Measurements from ENCODE around the gene ZSWIM4. TPM values are rescaled to one million over a fixed set of nuclear protein-coding genes. Genes with fewer than 3 reads are reported as not detected.

Gene ZSWIM4
- total and polyA plus RNA-seq, 10 of the 15 experiments (the other 5 are each of a cell fraction or from before 2014, with no cell fraction given), result 0.73 to 11.1 (median 1.8) TPM; not detected in 2

DNA sequence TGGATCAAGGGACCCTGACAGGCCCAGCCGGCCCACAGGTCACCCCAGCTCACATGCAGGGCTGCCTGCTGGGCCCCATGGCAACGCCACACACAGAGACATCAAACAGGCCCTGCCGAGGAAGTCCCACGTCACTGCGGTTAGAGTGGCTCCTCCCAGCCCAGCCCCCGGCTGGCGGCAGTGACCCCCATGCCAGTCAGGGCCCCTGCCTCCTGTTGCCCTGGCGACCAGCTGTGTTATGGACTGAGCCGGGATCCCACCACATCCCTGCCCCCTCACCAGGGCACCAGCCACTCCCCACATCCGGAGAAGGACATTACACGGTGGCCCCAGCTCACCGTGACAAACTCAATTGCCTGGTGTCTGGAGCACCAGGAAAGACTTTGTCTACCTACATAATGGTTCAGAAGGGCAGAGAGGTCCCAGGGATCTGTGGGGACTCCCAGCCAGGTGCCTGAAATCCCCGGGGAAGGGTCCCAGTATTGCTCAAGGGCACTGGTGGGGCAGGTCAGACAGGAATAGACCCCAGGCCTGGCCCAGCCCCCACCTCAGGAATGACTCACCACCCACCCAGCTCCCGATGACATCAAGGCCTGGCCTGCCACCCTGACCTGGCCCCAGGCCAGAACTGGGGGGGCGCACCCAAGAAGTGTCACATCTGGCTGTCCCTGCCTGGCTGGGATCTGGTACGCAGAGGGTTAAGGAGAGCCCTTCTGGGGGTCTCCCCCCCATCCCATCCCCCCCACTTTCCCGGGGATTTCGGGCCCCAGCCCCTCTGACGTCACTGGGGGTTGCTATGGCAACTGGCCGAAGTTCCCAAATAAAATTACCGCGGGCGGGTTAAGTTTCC, 51.5 kb downstream of the ZSWIM4 start (continued):
- TF ChIP-seq BRCA1 (IDR thresholded peaks at IDR 0.05; ENCODE audit: low read depth, low read length) (no peak; the same call in 1 of the 2 replicates), MEF2B (IDR thresholded peaks at IDR 0.05; ENCODE audit: partially characterized antibody, poor library complexity, severe bottlenecking) (peak; percentile 76), NR2F1 (conservative IDR thresholded peaks at IDR 0.05) (peak; percentile 97), ZNF24 (IDR thresholded peaks at IDR 0.05) (no peak), KAT2A (conservative IDR thresholded peaks at IDR 0.05; ENCODE audit: control insufficient read depth, low read depth, low read length) (no peak), NFIC (IDR thresholded peaks at IDR 0.05; ENCODE audit: low read depth, low read length) (peak; percentile 58; the same call in 1 of the 2 replicates), CHD2 (IDR thresholded peaks at IDR 0.05; ENCODE audit: borderline replicate concordance, low read depth, low read length) (peak; percentile 72), ZNF207 (IDR thresholded peaks at IDR 0.05; ENCODE audit: borderline replicate concordance) (peak; percentile 81), EP300 (IDR thresholded peaks at IDR 0.05; ENCODE audit: borderline replicate concordance in 1 of 2, control insufficient read depth in 1 of 2, low read depth in 2 of 2, low read length in 2 of 2) (peak; percentile 86 to 94), EZH2 (IDR thresholded peaks at IDR 0.05; ENCODE audit: borderline replicate concordance, control insufficient read depth, low read depth, low read length) (no peak), NR2C1 (IDR thresholded peaks at IDR 0.05) (peak; percentile 46; the same call in 1 of the 2 replicates), SMAD1 (IDR thresholded peaks at IDR 0.05; ENCODE audit: low read depth, partially characterized antibody) (peak; percentile 95), TBL1XR1 (IDR thresholded peaks at IDR 0.05; ENCODE audit: low read depth, low read length) (0 out of 2 replicates have a peak, but pooled peaks have one; percentile 18), BCL11A (IDR thresholded peaks at IDR 0.05; ENCODE audit: low read depth, low read length) (peak; percentile 40)
- TF ChIP-seq, protein P1, sequence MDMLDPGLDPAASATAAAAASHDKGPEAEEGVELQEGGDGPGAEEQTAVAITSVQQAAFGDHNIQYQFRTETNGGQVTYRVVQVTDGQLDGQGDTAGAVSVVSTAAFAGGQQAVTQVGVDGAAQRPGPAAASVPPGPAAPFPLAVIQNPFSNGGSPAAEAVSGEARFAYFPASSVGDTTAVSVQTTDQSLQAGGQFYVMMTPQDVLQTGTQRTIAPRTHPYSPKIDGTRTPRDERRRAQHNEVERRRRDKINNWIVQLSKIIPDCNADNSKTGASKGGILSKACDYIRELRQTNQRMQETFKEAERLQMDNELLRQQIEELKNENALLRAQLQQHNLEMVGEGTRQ (IDR thresholded peaks at IDR 0.05; ENCODE audit: borderline replicate concordance, low read depth, low read length), result no peak
- TF ChIP-seq, protein P2, sequence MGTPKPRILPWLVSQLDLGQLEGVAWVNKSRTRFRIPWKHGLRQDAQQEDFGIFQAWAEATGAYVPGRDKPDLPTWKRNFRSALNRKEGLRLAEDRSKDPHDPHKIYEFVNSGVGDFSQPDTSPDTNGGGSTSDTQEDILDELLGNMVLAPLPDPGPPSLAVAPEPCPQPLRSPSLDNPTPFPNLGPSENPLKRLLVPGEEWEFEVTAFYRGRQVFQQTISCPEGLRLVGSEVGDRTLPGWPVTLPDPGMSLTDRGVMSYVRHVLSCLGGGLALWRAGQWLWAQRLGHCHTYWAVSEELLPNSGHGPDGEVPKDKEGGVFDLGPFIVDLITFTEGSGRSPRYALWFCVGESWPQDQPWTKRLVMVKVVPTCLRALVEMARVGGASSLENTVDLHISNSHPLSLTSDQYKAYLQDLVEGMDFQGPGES (IDR thresholded peaks at IDR 0.05), result peak; percentile 22; the same call in 1 of the 2 replicates
- TF ChIP-seq, protein P3, sequence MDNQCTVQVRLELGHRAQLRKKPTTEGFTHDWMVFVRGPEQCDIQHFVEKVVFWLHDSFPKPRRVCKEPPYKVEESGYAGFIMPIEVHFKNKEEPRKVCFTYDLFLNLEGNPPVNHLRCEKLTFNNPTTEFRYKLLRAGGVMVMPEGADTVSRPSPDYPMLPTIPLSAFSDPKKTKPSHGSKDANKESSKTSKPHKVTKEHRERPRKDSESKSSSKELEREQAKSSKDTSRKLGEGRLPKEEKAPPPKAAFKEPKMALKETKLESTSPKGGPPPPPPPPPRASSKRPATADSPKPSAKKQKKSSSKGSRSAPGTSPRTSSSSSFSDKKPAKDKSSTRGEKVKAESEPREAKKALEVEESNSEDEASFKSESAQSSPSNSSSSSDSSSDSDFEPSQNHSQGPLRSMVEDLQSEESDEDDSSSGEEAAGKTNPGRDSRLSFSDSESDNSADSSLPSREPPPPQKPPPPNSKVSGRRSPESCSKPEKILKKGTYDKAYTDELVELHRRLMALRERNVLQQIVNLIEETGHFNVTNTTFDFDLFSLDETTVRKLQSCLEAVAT (IDR thresholded peaks at IDR 0.05), result 0 out of 2 replicates have a peak, but pooled peaks have one; percentile 85
- TF ChIP-seq, protein P4, sequence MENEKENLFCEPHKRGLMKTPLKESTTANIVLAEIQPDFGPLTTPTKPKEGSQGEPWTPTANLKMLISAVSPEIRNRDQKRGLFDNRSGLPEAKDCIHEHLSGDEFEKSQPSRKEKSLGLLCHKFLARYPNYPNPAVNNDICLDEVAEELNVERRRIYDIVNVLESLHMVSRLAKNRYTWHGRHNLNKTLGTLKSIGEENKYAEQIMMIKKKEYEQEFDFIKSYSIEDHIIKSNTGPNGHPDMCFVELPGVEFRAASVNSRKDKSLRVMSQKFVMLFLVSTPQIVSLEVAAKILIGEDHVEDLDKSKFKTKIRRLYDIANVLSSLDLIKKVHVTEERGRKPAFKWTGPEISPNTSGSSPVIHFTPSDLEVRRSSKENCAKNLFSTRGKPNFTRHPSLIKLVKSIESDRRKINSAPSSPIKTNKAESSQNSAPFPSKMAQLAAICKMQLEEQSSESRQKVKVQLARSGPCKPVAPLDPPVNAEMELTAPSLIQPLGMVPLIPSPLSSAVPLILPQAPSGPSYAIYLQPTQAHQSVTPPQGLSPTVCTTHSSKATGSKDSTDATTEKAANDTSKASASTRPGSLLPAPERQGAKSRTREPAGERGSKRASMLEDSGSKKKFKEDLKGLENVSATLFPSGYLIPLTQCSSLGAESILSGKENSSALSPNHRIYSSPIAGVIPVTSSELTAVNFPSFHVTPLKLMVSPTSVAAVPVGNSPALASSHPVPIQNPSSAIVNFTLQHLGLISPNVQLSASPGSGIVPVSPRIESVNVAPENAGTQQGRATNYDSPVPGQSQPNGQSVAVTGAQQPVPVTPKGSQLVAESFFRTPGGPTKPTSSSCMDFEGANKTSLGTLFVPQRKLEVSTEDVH (IDR thresholded peaks at IDR 0.05; ENCODE audit: low read depth, partially characterized antibody), result peak; percentile 13
- TF ChIP-seq, protein P5, sequence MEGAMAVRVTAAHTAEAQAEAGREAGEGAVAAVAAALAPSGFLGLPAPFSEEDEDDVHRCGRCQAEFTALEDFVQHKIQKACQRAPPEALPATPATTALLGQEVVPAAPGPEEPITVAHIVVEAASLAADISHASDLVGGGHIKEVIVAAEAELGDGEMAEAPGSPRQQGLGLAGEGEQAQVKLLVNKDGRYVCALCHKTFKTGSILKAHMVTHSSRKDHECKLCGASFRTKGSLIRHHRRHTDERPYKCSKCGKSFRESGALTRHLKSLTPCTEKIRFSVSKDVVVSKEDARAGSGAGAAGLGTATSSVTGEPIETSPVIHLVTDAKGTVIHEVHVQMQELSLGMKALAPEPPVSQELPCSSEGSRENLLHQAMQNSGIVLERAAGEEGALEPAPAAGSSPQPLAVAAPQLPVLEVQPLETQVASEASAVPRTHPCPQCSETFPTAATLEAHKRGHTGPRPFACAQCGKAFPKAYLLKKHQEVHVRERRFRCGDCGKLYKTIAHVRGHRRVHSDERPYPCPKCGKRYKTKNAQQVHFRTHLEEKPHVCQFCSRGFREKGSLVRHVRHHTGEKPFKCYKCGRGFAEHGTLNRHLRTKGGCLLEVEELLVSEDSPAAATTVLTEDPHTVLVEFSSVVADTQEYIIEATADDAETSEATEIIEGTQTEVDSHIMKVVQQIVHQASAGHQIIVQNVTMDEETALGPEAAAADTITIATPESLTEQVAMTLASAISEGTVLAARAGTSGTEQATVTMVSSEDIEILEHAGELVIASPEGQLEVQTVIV (IDR thresholded peaks at IDR 0.05; ENCODE audit: borderline replicate concordance, partially characterized antibody), result no peak

Data from GM12878 (cell line).